SK-N-SH treated with all-trans-retinoic acid at 6 μM for 48 hours (cell line): ENCODE data around the gene CIB1.

ENCODE experiments used
- SNAI2 ChIP-seq: fragments of 250-450 bp; sonication (Bioruptor Pico); IDR thresholded peaks from 2 replicates; pipeline ENCODE4 v1.5.0; 2020; ENCODE audit warnings: mild to moderate bottlenecking, moderate library complexity
- TSHZ2 ChIP-seq: fragments of 250-450 bp; sonication (Bioruptor Pico); IDR thresholded peaks from 2 replicates; pipeline ENCODE4 v1.5.0; 2020; ENCODE audit warnings: mild to moderate bottlenecking, moderate library complexity

- TF ChIP-seq TSHZ2 (CRISPR knock-in tag), result no peak
- TF ChIP-seq SNAI2 (CRISPR knock-in tag), result no peak
Observed at GRCh38 chr15:90262426-90262825, 28.7 kb upstream of the CIB1 start.
